ENCODE results near the gene AURKA.
A peak's percentile ranks its signal among the peaks of the same experiment; 100 is the strongest.
"Not testable (repeated sequence)": the region's sequence is repeated elsewhere in the genome, so short reads cannot be mapped to it uniquely, and the experiment has no call there.

Gene AURKA

DNA sequence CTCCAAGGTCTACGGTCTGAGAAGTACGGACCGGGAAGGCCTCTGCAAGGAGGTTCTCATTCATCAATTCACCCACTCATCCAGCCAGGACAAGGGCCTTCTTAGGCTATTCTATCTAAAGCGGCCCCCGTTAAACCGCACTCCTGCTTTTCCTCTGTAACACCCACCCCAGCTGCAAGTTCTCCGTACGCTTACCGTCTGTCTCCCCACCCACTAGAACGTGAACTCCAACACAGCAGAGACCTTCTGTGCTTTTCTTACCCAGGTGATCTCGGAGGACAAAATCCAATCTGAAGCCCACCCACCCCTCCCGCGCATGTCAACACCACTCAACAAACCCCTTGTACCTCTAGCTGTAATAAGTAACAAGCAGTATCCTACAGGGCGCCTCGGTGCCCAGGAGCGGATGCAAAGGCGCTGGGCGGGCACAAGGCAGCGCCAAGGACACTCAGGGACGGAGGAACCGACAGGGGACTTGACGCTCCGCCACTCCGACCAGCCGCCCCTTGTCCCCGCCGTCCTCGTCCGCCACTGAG, 351 bp downstream of the AURKA start:
- Histone ChIP-seq H3K4me3 (ENCODE audit: low read depth in 1 of 2, low read length in 2 of 2) (peak overlapping the region; percentile 68 to 81), H3K27ac (ENCODE audit: low read length) (peak overlapping the region; percentile 97), H3K4me2 (ENCODE audit: insufficient read depth, low read length) (peak overlapping the region; percentile 77), H4K20me1 (ENCODE audit: insufficient read depth, low read length) (peaks cover 15% of the 10 kb centered on the region), H3K79me2 (ENCODE audit: insufficient read depth, low read length) (peaks cover 88% of the 10 kb centered on the region), H3K27me3 (ENCODE audit: insufficient read depth, low read length, poor library complexity) (no peaks in the 10 kb centered on the region), H3K9me3 (ENCODE audit: insufficient read depth, low read length, severe bottlenecking) (no peaks in the 10 kb centered on the region), H3K4me1 (ENCODE audit: insufficient read depth, low read length) (peaks cover 62% of the 10 kb centered on the region), H3K36me3 (ENCODE audit: insufficient read depth, low read length) (peaks cover 60% of the 10 kb centered on the region), H3K9ac (ENCODE audit: low read depth, low read length) (peak overlapping the region; percentile 84), H2AFZ (ENCODE audit: low read depth, low read length) (peak overlapping the region; percentile 91)
- TF ChIP-seq EZH2 (IDR thresholded peaks at IDR 0.05; ENCODE audit: borderline replicate concordance, low read depth, low read length, severe bottlenecking), result no peak
- TF ChIP-seq, protein P1, sequence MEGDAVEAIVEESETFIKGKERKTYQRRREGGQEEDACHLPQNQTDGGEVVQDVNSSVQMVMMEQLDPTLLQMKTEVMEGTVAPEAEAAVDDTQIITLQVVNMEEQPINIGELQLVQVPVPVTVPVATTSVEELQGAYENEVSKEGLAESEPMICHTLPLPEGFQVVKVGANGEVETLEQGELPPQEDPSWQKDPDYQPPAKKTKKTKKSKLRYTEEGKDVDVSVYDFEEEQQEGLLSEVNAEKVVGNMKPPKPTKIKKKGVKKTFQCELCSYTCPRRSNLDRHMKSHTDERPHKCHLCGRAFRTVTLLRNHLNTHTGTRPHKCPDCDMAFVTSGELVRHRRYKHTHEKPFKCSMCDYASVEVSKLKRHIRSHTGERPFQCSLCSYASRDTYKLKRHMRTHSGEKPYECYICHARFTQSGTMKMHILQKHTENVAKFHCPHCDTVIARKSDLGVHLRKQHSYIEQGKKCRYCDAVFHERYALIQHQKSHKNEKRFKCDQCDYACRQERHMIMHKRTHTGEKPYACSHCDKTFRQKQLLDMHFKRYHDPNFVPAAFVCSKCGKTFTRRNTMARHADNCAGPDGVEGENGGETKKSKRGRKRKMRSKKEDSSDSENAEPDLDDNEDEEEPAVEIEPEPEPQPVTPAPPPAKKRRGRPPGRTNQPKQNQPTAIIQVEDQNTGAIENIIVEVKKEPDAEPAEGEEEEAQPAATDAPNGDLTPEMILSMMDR (IDR thresholded peaks at IDR 0.05; ENCODE audit: borderline replicate concordance, extremely low read depth, low read length, poor library complexity, severe bottlenecking), result no peak
- DNase-seq (no peak), ATAC-seq (ENCODE audit: insufficient read depth, low read depth) (peak; percentile 37)

GRCh38 chr20:56391037-56391436, 978 bp downstream of the AURKA start:
- peaks cover 92% of the 10 kb centered on the region for H3K79me2 ChIP-seq (ENCODE audit: insufficient read depth, low read length)
- H3K4me1 ChIP-seq (ENCODE audit: insufficient read depth, low read length), result peaks cover 66% of the 10 kb centered on the region
- H3K9me3 ChIP-seq (ENCODE audit: insufficient read depth, low read length, severe bottlenecking), result no peaks in the 10 kb centered on the region
- ATAC-seq (ENCODE audit: insufficient read depth, low read depth) (no peak), DNase-seq (peak; percentile 12)
- peak overlapping the region; percentile 77 for H3K4me2 ChIP-seq (ENCODE audit: insufficient read depth, low read length)
- peak overlapping the region; percentile 91 for H2AFZ ChIP-seq (ENCODE audit: low read depth, low read length)
- peak overlapping the region; percentile 84 for H3K9ac ChIP-seq (ENCODE audit: low read depth, low read length)
- peak overlapping the region; percentile 97 for H3K27ac ChIP-seq (ENCODE audit: low read length)
- H3K27me3 ChIP-seq (ENCODE audit: insufficient read depth, low read length, poor library complexity), result no peaks in the 10 kb centered on the region
- peaks cover 60% of the 10 kb centered on the region for H3K36me3 ChIP-seq (ENCODE audit: insufficient read depth, low read length)
- peak overlapping the region; percentile 68 to 81 for H3K4me3 ChIP-seq (ENCODE audit: low read depth in 1 of 2, low read length in 2 of 2)
- TF ChIP-seq, protein P1 (IDR thresholded peaks at IDR 0.05; ENCODE audit: borderline replicate concordance, extremely low read depth, low read length, poor library complexity, severe bottlenecking), result no peak
- no peak for TF ChIP-seq EZH2 (IDR thresholded peaks at IDR 0.05; ENCODE audit: borderline replicate concordance, low read depth, low read length, severe bottlenecking)
- H4K20me1 ChIP-seq (ENCODE audit: insufficient read depth, low read length), result peaks cover 16% of the 10 kb centered on the region

DNA sequence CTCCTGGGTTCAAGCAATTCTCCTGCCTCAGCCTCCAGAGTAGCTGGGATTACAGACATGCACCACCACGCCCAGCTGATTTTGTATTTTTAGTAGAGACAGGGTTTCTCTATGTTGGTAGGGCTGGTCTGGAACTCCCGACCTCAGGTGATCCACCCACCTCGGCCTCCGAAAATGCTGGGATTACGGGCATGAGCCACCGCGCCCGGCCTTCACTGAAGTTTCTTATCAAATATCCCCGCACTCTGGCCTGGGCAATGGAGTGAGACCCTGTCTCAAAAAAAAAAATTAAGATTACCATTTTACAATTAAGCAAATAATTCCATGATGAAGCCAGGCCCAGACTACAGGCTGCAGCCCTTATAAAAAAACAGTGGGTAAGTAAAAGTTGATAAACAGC, 1.6 kb downstream of the AURKA start:
- not testable (repeated sequence) for H3K9me3 ChIP-seq (ENCODE audit: insufficient read depth, low read length, severe bottlenecking); H2AFZ ChIP-seq (ENCODE audit: low read depth, low read length); ATAC-seq (ENCODE audit: insufficient read depth, low read depth); DNase-seq; H3K27me3 ChIP-seq (ENCODE audit: insufficient read depth, low read length, poor library complexity)
- Histone ChIP-seq H3K4me3 (ENCODE audit: low read depth in 1 of 2, low read length in 2 of 2) (peak overlapping the region; percentile 68 to 81; a peak in 3 of 4 replicates), H3K27ac (ENCODE audit: low read length) (peak overlapping the region; percentile 97; the same call in 1 of the 2 replicates), H3K4me2 (ENCODE audit: insufficient read depth, low read length) (peak overlapping the region; percentile 77), H4K20me1 (ENCODE audit: insufficient read depth, low read length) (peaks cover 17% of the 10 kb centered on the region), H3K4me1 (ENCODE audit: insufficient read depth, low read length) (peaks cover 63% of the 10 kb centered on the region), H3K79me2 (ENCODE audit: insufficient read depth, low read length) (peaks cover 91% of the 10 kb centered on the region), H3K36me3 (ENCODE audit: insufficient read depth, low read length) (peaks cover 60% of the 10 kb centered on the region), H3K9ac (ENCODE audit: low read depth, low read length) (peak overlapping the region; percentile 84)

DNA sequence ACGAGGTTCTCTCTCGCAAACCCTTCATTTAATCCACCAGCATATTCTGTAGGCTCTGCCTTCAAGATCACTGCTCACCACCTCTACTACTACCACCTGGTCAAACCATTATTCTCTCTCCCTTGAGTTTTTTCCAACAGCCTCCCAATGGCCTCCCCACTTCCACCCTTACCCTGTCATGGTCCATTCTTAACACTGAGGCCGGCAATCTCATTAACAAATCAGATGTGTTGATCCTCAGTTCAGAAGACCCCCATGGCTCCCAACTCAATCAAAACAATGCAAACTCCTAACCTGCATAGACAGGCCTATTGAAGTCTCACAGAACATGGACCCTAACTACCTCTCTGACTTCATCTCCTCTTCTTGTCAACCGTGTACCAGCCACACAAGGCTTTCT, 2.2 kb downstream of the AURKA start:
- peak overlapping the region; percentile 32 for H3K27ac ChIP-seq (ENCODE audit: low read length)
- H3K9me3 ChIP-seq (ENCODE audit: insufficient read depth, low read length, severe bottlenecking), result no peaks in the 10 kb centered on the region
- DNase-seq, result no peak
- peaks cover 59% of the 10 kb centered on the region for H3K36me3 ChIP-seq (ENCODE audit: insufficient read depth, low read length)
- H3K4me1 ChIP-seq (ENCODE audit: insufficient read depth, low read length), result peaks cover 57% of the 10 kb centered on the region
- H4K20me1 ChIP-seq (ENCODE audit: insufficient read depth, low read length), result peaks cover 12% of the 10 kb centered on the region; the same call in 1 of the 2 replicates
- no peak for ATAC-seq (ENCODE audit: insufficient read depth, low read depth)
- peak overlapping the region; percentile 8; the same call in 1 of the 2 replicates for H3K9ac ChIP-seq (ENCODE audit: low read depth, low read length)
- peaks cover 90% of the 10 kb centered on the region for H3K79me2 ChIP-seq (ENCODE audit: insufficient read depth, low read length)
- no peaks in the 10 kb centered on the region for H3K27me3 ChIP-seq (ENCODE audit: insufficient read depth, low read length, poor library complexity)
- peak overlapping the region; percentile 77 for H3K4me2 ChIP-seq (ENCODE audit: insufficient read depth, low read length)
- peak overlapping the region in 1 of 2 experiments; percentile 27; a peak in 2 of 4 replicates for H3K4me3 ChIP-seq (ENCODE audit: low read depth in 1 of 2, low read length in 2 of 2)
- no peak overlapping the region for H2AFZ ChIP-seq (ENCODE audit: low read depth, low read length)
- no peak for TF ChIP-seq EZH2 (IDR thresholded peaks at IDR 0.05; ENCODE audit: borderline replicate concordance, low read depth, low read length, severe bottlenecking)
- TF ChIP-seq, protein P1 (IDR thresholded peaks at IDR 0.05; ENCODE audit: borderline replicate concordance, extremely low read depth, low read length, poor library complexity, severe bottlenecking), result no peak

Data from DND-41 (cell line).